CD4-positive, alpha-beta T cell treated with Interleukin-1 beta for 1 hour (primary cell): ENCODE results near the gene NGB.

Experiments
- DNase-seq, 2 donors: peaks; one replicate each; pipeline ENCODE4 v3.0.0-alpha.2; 2020 to 2022

Gene NGB

GRCh38 chr14:77260631-77261030 is 10.4 kb downstream of the NGB start:
- no peak for DNase-seq

DNA sequence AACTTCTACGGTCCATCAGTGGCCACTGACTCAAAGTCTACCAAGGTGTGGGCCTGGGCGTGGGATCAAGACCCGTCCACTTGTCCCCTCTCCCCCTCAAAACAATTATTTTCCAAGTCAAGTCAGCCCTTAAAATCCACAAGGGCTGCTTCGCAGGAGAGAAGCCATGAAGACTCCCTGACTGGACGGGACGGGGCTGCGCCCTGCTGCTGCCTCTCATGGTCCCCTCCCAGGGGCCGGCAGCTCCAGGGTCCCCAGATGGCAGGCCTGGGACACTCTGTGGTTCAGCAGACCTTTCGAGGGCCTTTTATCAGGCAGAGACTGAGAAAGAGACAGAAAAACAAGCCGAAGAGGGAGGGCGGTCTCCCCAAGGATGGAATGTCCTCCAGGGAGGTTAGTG is 10.8 kb downstream of the NGB start:
- no peak for DNase-seq

DNA sequence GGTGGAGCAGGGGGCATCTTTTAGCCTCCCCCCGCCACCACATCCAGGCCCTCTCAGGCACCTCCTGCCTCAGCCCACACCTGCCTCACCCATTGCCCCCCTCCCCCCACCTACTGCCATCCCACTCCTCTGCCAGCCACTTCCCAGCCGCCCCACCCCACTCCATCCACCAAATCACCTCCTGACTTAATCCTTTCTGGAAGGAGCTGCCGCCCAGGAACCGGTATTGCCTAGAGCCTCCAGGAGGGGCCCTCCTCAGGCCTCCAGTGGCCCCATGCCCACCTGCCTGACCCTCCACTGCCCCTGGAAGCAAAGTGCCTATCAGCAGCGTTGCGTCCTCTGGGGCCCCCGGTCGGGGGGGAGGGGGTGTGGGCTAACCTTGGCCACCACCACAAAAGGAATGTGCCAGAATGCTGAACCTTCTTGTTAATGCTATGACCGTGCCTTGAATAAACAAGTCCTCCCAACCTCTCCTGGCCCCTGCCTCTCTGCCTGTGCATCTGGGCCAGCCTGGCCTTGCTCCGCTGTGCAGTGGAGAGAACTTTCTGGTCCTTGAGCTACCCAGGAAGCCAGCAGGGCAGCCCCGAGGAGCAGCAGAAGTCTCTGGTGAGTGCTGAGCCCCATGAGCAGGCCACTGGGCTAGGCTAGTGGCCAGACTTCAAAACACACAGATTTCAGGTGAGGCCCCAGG is 11.8 kb downstream of the NGB start:
- no peak for DNase-seq

GRCh38 chr14:77258566-77258965 is 12.4 kb downstream of the NGB start:
- no peak for DNase-seq

DNA sequence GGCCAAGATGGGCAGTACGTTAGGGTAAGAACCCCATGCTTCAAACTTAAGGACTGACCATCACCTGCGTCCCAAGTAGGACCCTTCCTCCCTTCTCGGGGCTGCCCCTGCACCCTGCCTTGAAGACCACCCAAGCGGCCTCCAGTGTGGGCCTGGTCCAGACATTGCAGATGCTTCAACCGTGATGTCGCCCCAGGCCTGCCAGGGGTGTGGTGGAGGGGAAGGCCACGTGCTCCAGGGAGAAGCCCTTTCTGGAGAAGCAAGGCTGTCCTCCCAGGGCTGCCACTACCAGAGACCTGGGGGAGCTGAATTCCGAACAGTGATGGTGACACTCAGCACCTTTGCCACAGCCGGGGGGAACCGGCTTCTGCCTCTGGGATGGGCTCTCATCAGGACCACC is 13.3 kb downstream of the NGB start:
- DNase-seq, result no peak

DNA sequence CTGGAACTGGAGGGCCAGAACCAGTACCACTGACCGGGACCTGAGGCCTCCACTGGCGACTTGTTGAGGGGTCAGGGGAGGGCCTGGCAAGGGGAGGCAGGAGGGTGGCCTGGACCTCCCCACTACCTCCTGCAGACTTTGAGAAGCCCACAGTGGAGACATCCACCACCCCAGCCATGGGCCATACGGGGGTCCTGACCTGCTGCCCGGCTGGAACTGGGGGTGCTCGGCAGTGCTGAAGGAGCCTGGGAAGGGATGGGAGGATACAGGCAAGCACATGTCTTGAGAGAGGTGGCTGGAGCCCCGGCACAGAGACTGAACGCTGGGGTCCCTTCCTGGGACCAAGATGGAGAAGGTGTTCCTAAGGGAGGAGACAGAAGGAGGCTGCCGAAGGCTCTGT is 14.3 kb downstream of the NGB start:
- no peak for DNase-seq

GRCh38 chr14:77253333-77254190 is 17.4 kb downstream of the NGB start:
- DNase-seq, result no peak

DNA sequence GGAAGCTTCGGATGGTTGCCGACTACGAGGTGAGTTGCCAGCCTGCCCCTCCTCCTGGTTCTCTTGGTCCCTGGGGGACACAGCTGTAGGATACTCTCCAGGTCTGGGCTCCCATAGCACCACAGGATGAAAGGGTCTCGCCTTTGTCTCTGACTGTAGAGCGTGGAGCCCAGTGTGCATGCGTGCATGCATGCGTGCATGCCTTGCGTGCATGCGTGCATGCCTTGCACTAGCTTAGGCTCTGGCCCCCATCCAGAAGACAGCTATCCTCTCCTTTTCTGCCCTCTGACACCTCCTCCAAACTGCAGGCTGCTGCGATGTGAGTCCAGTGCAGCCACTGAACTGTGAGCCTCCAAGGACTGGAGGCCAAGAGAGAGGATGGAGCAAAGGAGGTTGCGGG is 19.1 kb downstream of the NGB start:
- no peak for DNase-seq

- DNase-seq, result no peak
Observed at GRCh38 chr14:77250927-77251326, 20.1 kb downstream of the NGB start.

- no peak for DNase-seq
Observed at GRCh38 chr14:77249286-77249685, 21.7 kb downstream of the NGB start.

DNA sequence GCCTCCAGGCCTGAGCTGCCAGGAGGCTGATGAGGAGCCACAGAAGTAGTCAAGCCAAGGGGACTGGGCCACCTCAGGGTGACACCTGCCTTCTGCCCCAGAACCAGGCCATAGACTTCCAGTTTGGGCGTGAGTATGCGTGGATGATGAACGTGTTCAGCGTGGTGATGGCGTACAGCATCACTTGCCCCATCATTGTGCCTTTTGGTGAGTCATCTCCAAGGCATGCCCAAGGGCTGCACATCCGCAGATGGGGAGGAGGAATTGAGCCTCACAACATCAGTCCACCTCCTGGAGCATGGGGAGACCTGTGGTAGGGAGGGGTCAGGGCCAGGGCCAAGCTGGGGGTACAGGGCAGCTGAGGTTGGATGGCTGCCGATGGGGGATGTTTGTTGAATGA is 22.3 kb downstream of the NGB start:
- no peak for DNase-seq

DNA sequence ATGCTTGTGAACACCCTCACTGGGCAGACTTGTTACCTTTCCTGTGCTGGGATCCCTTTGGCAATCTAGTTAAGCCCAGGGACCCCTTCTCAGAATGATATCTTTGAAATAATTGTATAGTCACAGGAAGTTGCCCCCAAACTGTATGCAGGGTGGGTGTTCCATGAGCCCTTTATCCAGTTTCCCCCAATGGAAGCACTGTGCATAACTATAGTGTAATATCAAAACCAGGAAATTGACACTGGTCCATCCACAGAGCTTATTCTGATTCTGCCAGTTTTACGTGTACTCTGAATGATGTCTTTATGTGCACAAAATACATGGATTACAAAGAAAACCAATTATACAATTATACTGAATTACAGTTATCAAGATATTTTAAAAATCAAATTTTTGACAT is 24.2 kb downstream of the NGB start:
- DNase-seq, result no peak

GRCh38 chr14:77245820-77246219 is 25.2 kb downstream of the NGB start:
- no peak for DNase-seq

DNA sequence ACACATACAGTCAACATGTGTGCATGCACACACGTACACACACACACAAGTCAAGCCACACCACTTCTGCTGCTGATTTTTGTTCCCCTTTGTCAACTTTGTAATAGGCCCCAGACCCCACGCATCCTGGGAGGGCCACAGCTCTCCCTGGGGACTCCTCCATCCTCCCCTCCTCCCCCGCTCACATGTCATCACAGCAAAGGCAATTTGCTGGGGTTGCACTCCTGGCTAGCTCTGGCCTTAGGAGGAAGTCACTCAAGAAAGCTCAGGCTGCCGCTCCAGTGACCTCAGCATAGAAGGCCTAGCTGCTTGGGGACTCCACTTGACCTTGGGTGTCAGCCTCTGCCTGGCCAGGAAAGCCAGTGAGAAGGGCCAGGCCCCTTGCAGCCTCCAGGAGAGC is 27.2 kb downstream of the NGB start:
- peak in 1 of 2 donors; percentile 60 for DNase-seq

GRCh38 chr14:77242752-77243151 is 28.3 kb downstream of the NGB start:
- peak in 1 of 2 donors; percentile 17 for DNase-seq

- no peak for DNase-seq
Observed at GRCh38 chr14:77241955-77242354, 29.1 kb downstream of the NGB start.

- no peak for DNase-seq
Observed at GRCh38 chr14:77240336-77240915, 30.6 kb downstream of the NGB start.

DNA sequence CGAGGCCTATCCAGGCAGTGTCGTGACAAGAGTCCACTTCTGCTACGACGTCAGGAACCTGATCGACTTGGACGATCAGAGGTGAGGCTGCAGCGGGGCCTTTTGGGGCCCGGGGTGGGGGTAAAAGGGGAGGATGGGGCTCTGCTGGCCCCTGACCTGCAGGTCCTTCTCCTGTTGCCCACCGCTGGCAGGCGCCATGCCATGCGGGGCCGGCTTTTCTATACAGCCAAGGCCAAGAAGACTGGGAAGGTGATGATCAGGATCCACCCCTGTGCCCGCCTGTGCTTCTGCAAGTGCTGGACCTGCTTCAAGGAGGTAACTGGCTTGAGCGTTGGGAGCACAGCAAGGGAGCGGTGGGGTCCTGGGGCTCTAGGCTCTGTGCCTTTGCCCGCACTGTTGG is 31.6 kb downstream of the NGB start:
- no peak for DNase-seq

DNA sequence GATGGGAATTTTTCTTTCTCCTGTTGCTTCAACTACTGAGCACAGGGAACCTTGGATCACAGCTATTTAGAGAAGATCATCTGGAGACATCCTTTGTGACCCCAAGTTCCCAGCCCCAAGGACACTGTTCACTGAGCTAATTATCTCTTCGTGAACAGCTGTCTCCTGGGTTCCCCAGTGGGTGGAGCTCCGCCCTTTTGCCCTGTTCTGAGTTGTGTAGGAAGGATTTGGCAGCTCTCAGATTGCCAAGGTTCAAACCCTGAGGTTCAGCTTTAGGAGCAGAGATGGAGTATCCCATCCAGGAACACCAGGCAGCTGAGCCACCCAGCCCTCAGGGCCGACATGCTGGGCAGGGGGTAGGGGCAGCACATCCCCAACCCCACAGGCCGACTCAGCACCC is 32.0 kb downstream of the NGB start:
- no peak for DNase-seq

DNA sequence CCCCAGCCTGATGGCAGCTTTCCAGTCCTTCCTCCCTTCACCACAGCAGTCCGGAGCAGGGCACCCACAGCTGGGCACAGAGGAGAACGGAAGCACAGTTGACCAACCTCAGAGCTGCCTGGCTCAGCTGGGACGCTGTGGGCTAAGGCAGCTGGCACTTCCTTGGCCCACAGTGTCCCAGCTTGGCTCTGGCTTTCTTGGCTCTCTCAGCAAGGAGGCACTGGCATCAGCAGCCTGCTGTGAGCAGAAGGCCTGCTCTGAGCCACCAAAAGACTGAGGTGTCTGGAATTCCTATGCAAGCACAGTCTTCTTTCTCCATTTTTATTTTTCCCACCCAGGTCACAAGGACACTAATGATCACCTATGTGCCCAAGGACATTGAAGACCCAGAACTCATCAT is 32.6 kb downstream of the NGB start:
- no peak for DNase-seq

GRCh38 chr14:77236814-77237213 is 34.2 kb downstream of the NGB start:
- DNase-seq, result no peak

DNA sequence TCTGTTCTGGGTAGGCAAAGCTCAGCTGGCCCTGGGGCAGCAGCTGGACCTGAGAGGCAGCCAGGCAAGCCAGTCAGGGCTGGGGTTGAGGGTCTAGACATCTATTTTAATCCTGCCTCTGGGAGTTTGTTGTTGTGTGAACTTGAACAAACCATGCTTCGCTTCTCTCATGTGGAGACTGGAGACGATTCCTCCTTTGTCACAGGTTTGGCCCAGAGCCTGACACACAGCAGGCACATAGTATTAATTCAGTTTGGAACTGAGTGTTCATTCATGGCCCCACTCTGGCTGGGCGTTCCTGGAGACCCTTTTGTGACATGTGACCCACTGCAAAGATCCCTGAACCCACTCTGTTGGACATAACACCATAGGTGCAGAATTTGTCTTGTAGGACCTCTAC is 39.3 kb downstream of the NGB start:
- no peak for DNase-seq

- DNase-seq, result no peak
Observed at GRCh38 chr14:77230914-77231313, 40.1 kb downstream of the NGB start.

GRCh38 chr14:77228056-77228455 is 43.0 kb downstream of the NGB start:
- DNase-seq, result no peak
